IMR-90 (cell line): ENCODE results near the gene HYDIN. TPM values are rescaled to one million over a fixed set of nuclear protein-coding genes. Genes with fewer than 3 reads are reported as not detected.

Source experiments
- ATAC-seq: fragments of 200-7000 bp; cut with Tn5 transposase; 2 replicates; pipeline ENCODE4 v1.9.1; 2020; ENCODE audit warnings: low read depth, mild to moderate bottlenecking, moderate library complexity
- BruUV-seq: library from RNA; stranded (reverse); fragments of 400-500 nt; replicated peaks from 2 replicates; lab custom pipeline; 2021; lab: Mats Ljungman, UMichigan
- CTCF ChIA-PET: fragments of 300-600 bp; formaldehyde crosslinking; extraction: SDS; loops from one replicate; lab custom pipeline; 2021; ENCODE audit warnings: antibody characterized with exemption; lab: Yijun Ruan, JAX
- POLR2A ChIA-PET: fragments of 300-600 bp; sonication (Branson Sonifier 250); formaldehyde crosslinking; loops from one replicate; lab custom pipeline; 2022; ENCODE audit warnings: antibody characterized with exemption; ENCODE audit not compliant: unreplicated experiment; lab: Charles Lee
- DNase-seq: peaks from one replicate; pipeline ENCODE4 v3.0.0; 2013
- H2AFZ ChIP-seq: replicated peaks from 2 replicates; pipeline ENCODE3; 2013; ENCODE audit warnings: low read length, mild to moderate bottlenecking; ENCODE audit not compliant: poor library complexity
- H2AK5ac ChIP-seq: 2 replicates; pipeline ENCODE4 v1.6.1; 2013; ENCODE audit warnings: low read depth, low read length, inconsistent platforms
- H2AK9ac ChIP-seq: replicated peaks from 2 replicates; pipeline ENCODE3; 2013; ENCODE audit warnings: mild to moderate bottlenecking, low read depth, low read length, moderate library complexity; ENCODE audit not compliant: poor library complexity
- H2BK120ac ChIP-seq: 2 replicates; pipeline ENCODE4 v1.6.1; 2013; ENCODE audit warnings: low read depth, low read length, inconsistent platforms
- H2BK15ac ChIP-seq: 3 replicates; pipeline ENCODE4 v1.6.1; 2013; ENCODE audit warnings: low read depth, low read length, inconsistent platforms
- H2BK20ac ChIP-seq: 2 replicates; pipeline ENCODE4 v1.6.1; 2013; ENCODE audit warnings: low read depth, mild to moderate bottlenecking, inconsistent platforms, low read length, moderate library complexity
- H2BK5ac ChIP-seq: 2 replicates; pipeline ENCODE4 v1.6.1; 2013; ENCODE audit warnings: mild to moderate bottlenecking, low read depth, low read length, inconsistent platforms; ENCODE audit not compliant: poor library complexity, severe bottlenecking
- H3K14ac ChIP-seq: replicated peaks from 2 replicates; pipeline ENCODE4 v1.6.1; 2013; ENCODE audit warnings: low read depth, low read length, inconsistent platforms
- H3K18ac ChIP-seq: 2 replicates; pipeline ENCODE4 v1.6.1; 2013; ENCODE audit warnings: low read depth, low read length, control low read depth
- H3K23ac ChIP-seq: 2 replicates; pipeline ENCODE4 v1.6.1; 2013; ENCODE audit warnings: low read depth, low read length, inconsistent platforms
- H3K27ac ChIP-seq: 2 replicates; pipeline ENCODE4 v1.5.1; 2013; ENCODE audit warnings: mild to moderate bottlenecking, control low read depth, low read length; ENCODE audit not compliant: insufficient read depth
- H3K27me3 ChIP-seq: 2 replicates; pipeline ENCODE4 v1.6.1; 2013; ENCODE audit warnings: low read length; ENCODE audit not compliant: control insufficient read depth, insufficient read depth
- H3K36me3 ChIP-seq: 2 replicates; pipeline ENCODE4 v1.6.1; 2013; ENCODE audit warnings: low read length, mixed read lengths; ENCODE audit not compliant: control insufficient read depth, insufficient read depth
- H3K4ac ChIP-seq: 2 replicates; pipeline ENCODE4 v1.6.1; 2013; ENCODE audit warnings: low read depth, low read length, inconsistent platforms
- H3K4me1 ChIP-seq: 2 replicates; pipeline ENCODE4 v1.6.1; 2013; ENCODE audit warnings: low read length, mixed read lengths; ENCODE audit not compliant: control insufficient read depth, insufficient read depth
- H3K4me2 ChIP-seq: 2 replicates; pipeline ENCODE4 v1.6.1; 2013; ENCODE audit warnings: low read depth, mild to moderate bottlenecking, control low read depth, low read length, moderate library complexity
- H3K4me3 ChIP-seq: 2 replicates; pipeline ENCODE4 v1.5.1; 2013; ENCODE audit warnings: low read depth, mild to moderate bottlenecking, control low read depth, low read length, moderate library complexity; ENCODE audit not compliant: insufficient read depth
- H3K56ac ChIP-seq: 2 replicates; pipeline ENCODE4 v1.6.1; 2013; ENCODE audit warnings: low read length, inconsistent platforms; ENCODE audit not compliant: insufficient read depth; ENCODE audit errors: extremely low read depth
- H3K79me1 ChIP-seq, 2 experiments: 2 replicates each; pipeline ENCODE4 v1.6.1; 2013; ENCODE audit warnings: low read length in 2 of 2, inconsistent platforms in 1 of 2, low read depth in 1 of 2
- H3K9ac ChIP-seq: 2 replicates; pipeline ENCODE4 v1.6.1; 2013; ENCODE audit warnings: low read depth, low read length, control low read depth
- H3K9me1 ChIP-seq: 2 replicates; pipeline ENCODE4 v1.6.1; 2013; ENCODE audit warnings: low read length, inconsistent platforms; ENCODE audit not compliant: insufficient read depth
- H3K9me3 ChIP-seq: 2 replicates; pipeline ENCODE4 v1.6.1; 2013; ENCODE audit warnings: low read length; ENCODE audit not compliant: control insufficient read depth, insufficient read depth
- H4K20me1 ChIP-seq: 2 replicates; pipeline ENCODE4 v1.6.1; 2013; ENCODE audit warnings: low read length, inconsistent platforms; ENCODE audit not compliant: insufficient read depth
- H4K5ac ChIP-seq: 2 replicates; pipeline ENCODE4 v1.6.1; 2013; ENCODE audit warnings: mild to moderate bottlenecking, low read depth, low read length, control low read depth
- H4K8ac ChIP-seq, 2 experiments: 2 replicates each; pipeline ENCODE4 v1.6.1; 2013; ENCODE audit warnings: low read depth in 2 of 2, low read length in 2 of 2, control low read depth in 1 of 2, inconsistent platforms in 1 of 2
- H4K91ac ChIP-seq: 2 replicates; pipeline ENCODE4 v1.6.1; 2013; ENCODE audit warnings: low read depth, low read length, inconsistent platforms; ENCODE audit not compliant: insufficient read depth
- BHLHE40 ChIP-seq: fragments of 150-350 bp; IDR thresholded peaks from 2 replicates; pipeline ENCODE4 v1.6.1; 2016; ENCODE audit warnings: mild to moderate bottlenecking, low read depth, low read length
- CEBPB ChIP-seq: IDR thresholded peaks from 2 replicates; pipeline ENCODE4 v1.6.1; 2012; ENCODE audit warnings: low read depth, low read length, improper control_type of control experiment
- CHD1 ChIP-seq: IDR thresholded peaks from 2 replicates; pipeline ENCODE4 v1.6.1; 2012; ENCODE audit warnings: low read depth, low read length, improper control_type of control experiment
- ELK1 ChIP-seq: fragments of 150-350 bp; IDR thresholded peaks from 2 replicates; pipeline ENCODE4 v1.6.1; 2016; ENCODE audit warnings: low read depth, mild to moderate bottlenecking, low read length, moderate library complexity, borderline replicate concordance
- FOS ChIP-seq: fragments of 150-350 bp; IDR thresholded peaks from 2 replicates; pipeline ENCODE4 v1.6.1; 2016; ENCODE audit warnings: low read depth, low read length
- MAFK ChIP-seq: IDR thresholded peaks from 2 replicates; pipeline ENCODE4 v1.6.1; 2012; ENCODE audit warnings: low read depth, low read length, improper control_type of control experiment
- MAZ ChIP-seq: IDR thresholded peaks from 2 replicates; pipeline ENCODE4 v1.6.1; 2012; ENCODE audit warnings: low read depth, mild to moderate bottlenecking, low read length, improper control_type of control experiment, moderate library complexity, borderline replicate concordance
- MXI1 ChIP-seq: IDR thresholded peaks from 2 replicates; pipeline ENCODE4 v1.6.1; 2012; ENCODE audit warnings: low read depth, mild to moderate bottlenecking, low read length, moderate library complexity, borderline replicate concordance
- NFE2L2 ChIP-seq: fragments of 150-350 bp; IDR thresholded peaks from 2 replicates; pipeline ENCODE4 v1.6.1; 2016; ENCODE audit warnings: low read depth, mild to moderate bottlenecking, low read length
- POLR2A ChIP-seq: IDR thresholded peaks from 2 replicates; pipeline ENCODE4 v1.6.1; 2012; ENCODE audit warnings: mild to moderate bottlenecking, low read depth, low read length
- RAD21 ChIP-seq: IDR thresholded peaks from 2 replicates; pipeline ENCODE4 v1.6.1; 2012; ENCODE audit warnings: low read length, improper control_type of control experiment
- RCOR1 ChIP-seq: IDR thresholded peaks from 2 replicates; pipeline ENCODE4 v1.6.1; 2012; ENCODE audit warnings: mild to moderate bottlenecking, low read length, improper control_type of control experiment; ENCODE audit not compliant: insufficient replicate concordance
- RFX5 ChIP-seq: IDR thresholded peaks from 2 replicates; pipeline ENCODE4 v1.8.0; 2012; ENCODE audit warnings: low read depth, mild to moderate bottlenecking, low read length, moderate library complexity
- SMC3 ChIP-seq: fragments of 150-350 bp; IDR thresholded peaks from 2 replicates; pipeline ENCODE4 v1.6.1; 2016; ENCODE audit warnings: low read depth, mild to moderate bottlenecking, antibody characterized with exemption, low read length, moderate library complexity
- WGBS, 2 experiments: methylation state at CpG; one replicate each; pipeline versions ENCODE4 v1.1.5 to v1.1.7; 2013; ENCODE audit warnings: missing lambda C conversion rate in 2 of 2; ENCODE audit not compliant: insufficient read length in 1 of 2; ENCODE audit errors: extremely low coverage in 2 of 2; 5-methylcytosine and 5-hydroxymethylcytosine counted together
- dilution Hi-C: fragments of 300-500 bp; cut with HindIII; formaldehyde crosslinking; loops from one replicate; pipeline ENCODE4 v1.14.3; 2018; ENCODE audit warnings: low sequenced_read_pairs; ENCODE audit not compliant: unreplicated experiment
- in situ Hi-C: fragments of 300-500 bp; cut with MboI; formaldehyde crosslinking; loops from 3 replicates; pipeline ENCODE4 v1.14.3; 2019; ENCODE audit warnings: low sequenced_read_pairs, inconsistent platforms, mixed read lengths
- intact Hi-C: fragments of 100-400 bp; cut with micrococcal nuclease; formaldehyde crosslinking; loops from 2 replicates; pipeline ENCODE4 v1.10.0; 2022
- polyA plus RNA-seq, 3 experiments: library from polyadenylated mRNA; depleted of rRNA; stranded (reverse); fragments of >200 nt; gene quantifications; 2 replicates each; pipeline ENCODE4 v1.2.3, GENCODE V29; 2012; ENCODE audit warnings: low replicate concordance in 1 of 3
- total RNA-seq: library from RNA; depleted of rRNA; stranded (reverse); fragments of >200 nt; gene quantifications from 2 replicates; pipeline ENCODE4 v1.2.3, GENCODE V29; 2012
- TF ChIP-seq, protein P1 (sequence below): conservative IDR thresholded peaks from 2 replicates; pipeline ENCODE4 v1.5.1; 2012; ENCODE audit warnings: mild to moderate bottlenecking, low read depth, low read length, improper control_type of control experiment
- TF ChIP-seq, protein P2 (sequence below): fragments of 150-350 bp; IDR thresholded peaks from 2 replicates; pipeline ENCODE4 v1.6.1; 2017; ENCODE audit warnings: mild to moderate bottlenecking, antibody characterized with exemption, low read length, low read depth

Gene HYDIN
- total and polyA plus RNA-seq, 2 of the 4 experiments (the other 2 are of a cell fraction), result 0.18 to 0.27 TPM

DNA sequence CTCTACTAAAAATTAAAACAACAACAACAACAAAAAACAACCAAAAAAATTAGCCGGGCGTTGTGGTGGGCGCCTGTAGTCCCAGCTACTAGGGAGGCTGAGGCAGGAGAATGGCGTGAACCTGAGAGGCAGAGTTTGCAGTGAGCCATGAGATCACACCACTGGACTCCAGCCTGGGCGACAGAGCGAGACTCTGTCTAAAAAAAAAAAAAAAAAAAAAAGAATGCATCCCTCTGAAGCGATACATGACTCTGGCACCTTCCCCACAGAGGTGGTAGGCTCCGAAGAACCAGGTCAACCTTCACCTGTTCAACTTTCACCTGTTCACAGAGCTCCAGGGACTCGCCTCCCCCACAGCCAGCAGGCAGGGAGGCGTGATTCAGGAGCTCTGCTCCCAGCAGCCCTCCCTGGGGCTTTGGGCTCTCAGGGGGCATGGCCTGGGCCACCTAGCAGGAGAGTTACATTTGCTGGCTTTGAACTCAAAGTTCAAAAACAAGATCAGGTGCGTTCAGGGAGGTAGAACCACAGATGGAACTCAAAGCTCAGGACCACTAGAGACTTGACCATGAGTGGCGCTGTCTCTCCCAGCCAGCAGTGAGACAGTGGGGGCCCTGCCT is 435.1 kb downstream of the HYDIN start:
- H3K4ac ChIP-seq, result no peak overlapping the region
- no CpG with 5 or more reads among the region's 12 CpGs for WGBS, 2 experiments
- H2AK5ac ChIP-seq, result no peak overlapping the region
- H2BK120ac ChIP-seq, result no peak overlapping the region
- CTCF ChIA-PET, result interaction anchor here (0.7 kb wide), 1 partner anchor 130 kb away, joined by 7 read pairs; no protein-coding TSS in a partner anchor
- H2BK20ac ChIP-seq, result no peak overlapping the region
- peaks cover 42 to 83% of the 10 kb centered on the region in 2 experiments for H3K79me1 ChIP-seq
- H2BK5ac ChIP-seq, result no peak overlapping the region
- no peak overlapping the region for H3K27ac ChIP-seq
- no peak overlapping the region for H4K8ac ChIP-seq
- dilution Hi-C loops, result no loop called here
- DNase-seq (no peak), ATAC-seq (no peak)
- no peak overlapping the region for H3K4me2 ChIP-seq
- H2AK9ac ChIP-seq, result no peak overlapping the region
- no peak overlapping the region for H2BK15ac ChIP-seq
- H3K27me3 ChIP-seq, result no peaks in the 10 kb centered on the region
- H3K9me1 ChIP-seq, result peaks cover 4% of the 10 kb centered on the region; the same call in 1 of the 2 replicates
- no peaks in the 10 kb centered on the region for H3K9me3 ChIP-seq
- H4K5ac ChIP-seq, result no peak overlapping the region
- POLR2A ChIA-PET, result no interaction called here
- H3K4me3 ChIP-seq, result no peak overlapping the region
- H3K9ac ChIP-seq, result no peak overlapping the region
- TF ChIP-seq SMC3 (no peak), POLR2A (no peak), RFX5 (no peak), MAZ (no peak), MAFK (no peak), MXI1 (no peak), RAD21 (no peak), FOS (no peak), NFE2L2 (no peak), CHD1 (no peak), BHLHE40 (no peak), RCOR1 (no peak), ELK1 (no peak), CEBPB (no peak)
- TF ChIP-seq, protein P1, sequence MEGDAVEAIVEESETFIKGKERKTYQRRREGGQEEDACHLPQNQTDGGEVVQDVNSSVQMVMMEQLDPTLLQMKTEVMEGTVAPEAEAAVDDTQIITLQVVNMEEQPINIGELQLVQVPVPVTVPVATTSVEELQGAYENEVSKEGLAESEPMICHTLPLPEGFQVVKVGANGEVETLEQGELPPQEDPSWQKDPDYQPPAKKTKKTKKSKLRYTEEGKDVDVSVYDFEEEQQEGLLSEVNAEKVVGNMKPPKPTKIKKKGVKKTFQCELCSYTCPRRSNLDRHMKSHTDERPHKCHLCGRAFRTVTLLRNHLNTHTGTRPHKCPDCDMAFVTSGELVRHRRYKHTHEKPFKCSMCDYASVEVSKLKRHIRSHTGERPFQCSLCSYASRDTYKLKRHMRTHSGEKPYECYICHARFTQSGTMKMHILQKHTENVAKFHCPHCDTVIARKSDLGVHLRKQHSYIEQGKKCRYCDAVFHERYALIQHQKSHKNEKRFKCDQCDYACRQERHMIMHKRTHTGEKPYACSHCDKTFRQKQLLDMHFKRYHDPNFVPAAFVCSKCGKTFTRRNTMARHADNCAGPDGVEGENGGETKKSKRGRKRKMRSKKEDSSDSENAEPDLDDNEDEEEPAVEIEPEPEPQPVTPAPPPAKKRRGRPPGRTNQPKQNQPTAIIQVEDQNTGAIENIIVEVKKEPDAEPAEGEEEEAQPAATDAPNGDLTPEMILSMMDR, result no peak
- TF ChIP-seq, protein P2, sequence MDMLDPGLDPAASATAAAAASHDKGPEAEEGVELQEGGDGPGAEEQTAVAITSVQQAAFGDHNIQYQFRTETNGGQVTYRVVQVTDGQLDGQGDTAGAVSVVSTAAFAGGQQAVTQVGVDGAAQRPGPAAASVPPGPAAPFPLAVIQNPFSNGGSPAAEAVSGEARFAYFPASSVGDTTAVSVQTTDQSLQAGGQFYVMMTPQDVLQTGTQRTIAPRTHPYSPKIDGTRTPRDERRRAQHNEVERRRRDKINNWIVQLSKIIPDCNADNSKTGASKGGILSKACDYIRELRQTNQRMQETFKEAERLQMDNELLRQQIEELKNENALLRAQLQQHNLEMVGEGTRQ, result no peak
- no peak overlapping the region for H3K14ac ChIP-seq
- no peak overlapping the region for H3K23ac ChIP-seq
- H3K18ac ChIP-seq, result no peak overlapping the region
- H3K56ac ChIP-seq, result no peak overlapping the region
- H2AFZ ChIP-seq, result no peak overlapping the region
- no TSS peak for BruUV-seq
- peaks cover 3% of the 10 kb centered on the region for H3K4me1 ChIP-seq
- in situ Hi-C loops, result loop anchor here (25.0 kb wide), 2 partner anchors 492 to 692 kb away; partner anchors contain the start of genes CMTR2 and ZNF19
- peaks cover 27% of the 10 kb centered on the region for H4K20me1 ChIP-seq
- H4K91ac ChIP-seq, result no peak overlapping the region
- intact Hi-C loops, result no loop called here
- no peaks in the 10 kb centered on the region for H3K36me3 ChIP-seq
